Left ventricle myocardium superior (tissue), 1 donor: ENCODE results near the gene GRID2. TPM values are rescaled to one million over a fixed set of nuclear protein-coding genes. Genes with fewer than 3 reads are reported as not detected.
"Not testable (repeated sequence)": the region's sequence is repeated elsewhere in the genome, so short reads cannot be mapped to it uniquely, and the experiment has no call there.

ENCODE experiments used
- ATAC-seq: fragments of 200-7000 bp; cut with Tn5 transposase; one replicate; pipeline ENCODE4 v1.9.1; 2020; ENCODE audit warnings: mild to moderate bottlenecking, moderate library complexity
- DNase-seq: peaks from one replicate; pipeline ENCODE4 v3.0.0-alpha.2; 2020
- intact Hi-C: fragments of 100-400 bp; cut with micrococcal nuclease; formaldehyde crosslinking; loops from one replicate; pipeline ENCODE4 v1.11.0; 2022
- total RNA-seq: library from RNA; stranded (reverse); fragmentation: NEBNext Ultra II Directional; extraction: Animal tissue kit (Norgen Biotek cat#: 25700); gene quantifications from one replicate; pipeline ENCODE4 v1.2.1, GENCODE V29; 2021
- donor health status: DM: no; HTN: yes; CAD: no; lungs with severe emphysema.

Gene GRID2
- total RNA-seq, 1 donor from 2014 or later = 0.40 TPM

GRCh38 chr4:93201471-93202096 lies 897.8 kb downstream of the GRID2 start:
- DNase-seq (no peak), ATAC-seq (no peak)
- intact Hi-C loops = no loop called here

GRCh38 chr4:93203708-93204107 lies 899.9 kb downstream of the GRID2 start:
- intact Hi-C loops = no loop called here
- DNase-seq = no peak
- ATAC-seq = no peak

DNA sequence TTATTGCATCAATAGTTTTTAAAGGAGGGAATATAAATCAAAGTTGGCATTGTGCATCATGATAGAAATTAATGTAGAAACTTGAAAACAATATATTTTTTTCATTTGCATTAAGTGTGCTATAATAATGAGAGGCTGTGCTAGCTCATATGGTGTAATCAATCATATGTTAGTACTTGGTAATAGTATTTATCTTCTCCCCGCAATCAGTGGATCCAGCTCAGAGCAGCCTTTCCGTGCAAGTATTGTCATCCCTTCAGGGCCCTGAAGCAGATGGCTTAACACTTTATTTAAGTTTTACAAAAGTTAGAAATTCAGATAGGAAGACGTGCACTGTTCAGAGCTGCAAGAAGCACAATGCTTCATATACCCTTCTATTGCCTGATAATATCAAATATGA lies 908.5 kb downstream of the GRID2 start:
- DNase-seq (no peak), ATAC-seq (no peak)
- intact Hi-C loops = no loop called here

DNA sequence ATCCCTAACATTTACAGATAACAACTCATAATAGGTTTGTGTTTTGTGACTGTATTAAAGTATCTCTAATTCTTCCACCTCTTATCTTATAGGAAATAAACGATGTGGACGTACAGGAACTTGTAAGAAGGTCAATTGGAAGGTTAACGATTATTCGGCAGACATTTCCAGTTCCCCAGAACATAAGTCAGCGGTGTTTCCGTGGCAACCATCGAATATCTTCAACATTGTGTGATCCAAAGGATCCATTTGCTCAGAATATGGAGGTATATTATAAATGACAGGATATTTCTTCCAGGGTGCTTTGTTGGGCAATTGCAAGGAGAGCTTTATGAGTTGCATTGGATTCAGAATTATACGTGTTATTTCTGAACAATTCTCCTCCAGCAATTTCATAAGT lies 912.9 kb downstream of the GRID2 start:
- ATAC-seq (no peak), DNase-seq (no peak)
- intact Hi-C loops = no loop called here

DNA sequence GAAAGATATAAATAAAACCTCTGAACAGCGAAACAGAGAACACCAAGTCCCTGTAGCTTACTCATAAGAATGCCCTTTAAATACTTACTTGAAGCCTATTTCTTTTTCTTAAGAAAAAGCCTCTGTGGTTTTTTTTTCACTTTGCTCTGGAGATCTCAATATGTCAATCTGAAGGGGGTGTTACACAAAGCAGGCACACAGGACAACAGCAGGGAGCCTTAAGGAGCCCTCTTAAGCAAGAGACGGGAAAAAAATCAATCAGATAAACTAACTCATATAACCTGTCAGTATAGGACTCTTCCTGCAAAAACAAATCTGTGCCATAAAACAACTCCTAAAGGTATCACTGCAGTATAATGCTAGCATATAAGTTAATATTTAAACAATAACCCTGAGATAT lies 913.7 kb downstream of the GRID2 start:
- no peak for ATAC-seq
- intact Hi-C loops = no loop called here

DNA sequence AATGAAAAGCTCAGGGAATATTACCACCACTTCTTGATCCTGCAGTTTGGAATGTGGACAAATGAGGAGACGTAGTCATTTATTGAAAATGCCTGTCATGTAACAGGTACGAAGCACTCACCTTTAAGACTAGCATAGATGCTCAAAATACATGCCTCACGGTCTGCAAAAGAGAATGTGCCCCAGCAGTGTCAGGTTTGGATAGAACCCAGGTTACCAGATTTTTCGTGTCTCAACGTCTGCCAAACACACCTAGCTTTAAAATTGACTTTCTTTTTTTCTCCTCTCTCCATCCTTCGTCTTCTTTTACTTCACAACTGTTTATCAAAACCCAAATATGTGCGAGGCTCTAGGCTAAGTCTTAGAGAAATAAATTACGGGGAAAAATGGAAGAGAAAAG lies 918.0 kb downstream of the GRID2 start:
- ATAC-seq (no peak), DNase-seq (no peak)
- intact Hi-C loops = no loop called here

More for the DNA sequence above, 913.7 kb downstream of the GRID2 start:
- no peak for DNase-seq

- intact Hi-C loops = no loop called here
- ATAC-seq (no peak), DNase-seq (no peak)
Measured at GRCh38 chr4:93228021-93228420, 924.3 kb downstream of the GRID2 start.

DNA sequence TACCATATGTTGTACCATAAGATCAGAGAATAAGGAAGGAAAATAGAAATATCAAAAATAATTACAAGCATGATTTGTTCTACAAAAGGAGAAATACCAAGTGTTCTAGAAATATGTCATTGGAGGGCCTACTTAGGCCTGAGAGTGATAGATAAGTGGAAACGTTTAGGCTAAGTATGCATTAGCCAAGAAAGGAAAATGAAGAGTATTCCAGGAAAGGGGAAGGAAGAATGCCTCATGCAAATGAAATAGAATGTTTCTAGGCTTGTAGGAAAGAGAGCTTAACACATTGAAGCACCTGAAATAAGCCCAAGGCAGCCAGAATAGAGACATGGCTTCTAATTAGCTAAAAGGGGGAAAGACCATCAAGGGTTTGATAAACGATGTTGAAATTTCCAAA lies 929.1 kb downstream of the GRID2 start:
- DNase-seq (no peak), ATAC-seq (no peak)
- intact Hi-C loops = no loop called here

DNA sequence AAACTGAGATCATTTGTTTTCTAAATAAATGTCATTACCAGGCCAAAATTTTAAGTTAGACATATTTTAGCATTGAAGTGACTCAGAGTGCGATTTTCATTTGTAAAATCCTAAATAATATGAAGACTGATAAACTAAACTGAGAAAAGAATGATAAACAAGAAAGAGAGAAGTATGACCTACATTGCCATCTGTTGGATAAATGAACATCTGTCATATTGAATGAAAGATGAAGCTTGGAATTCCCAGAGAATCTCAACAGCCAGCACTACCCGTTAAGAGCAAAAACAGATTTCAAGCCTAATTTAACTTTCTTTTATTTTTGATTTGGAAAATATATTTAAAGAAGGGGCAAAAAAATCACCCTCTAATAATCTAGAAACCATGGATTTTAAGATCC lies 933.8 kb downstream of the GRID2 start:
- intact Hi-C loops = no loop called here
- DNase-seq (no peak), ATAC-seq (no peak)

- intact Hi-C loops = no loop called here
- DNase-seq (no peak), ATAC-seq (no peak)
Measured at GRCh38 chr4:93243262-93243661, 939.5 kb downstream of the GRID2 start.

- DNase-seq (no peak), ATAC-seq (no peak)
- intact Hi-C loops = no loop called here
Measured at GRCh38 chr4:93261207-93261606, 957.4 kb downstream of the GRID2 start.

- DNase-seq = no peak
- intact Hi-C loops = no loop called here
- no peak for ATAC-seq
Measured at GRCh38 chr4:93263166-93263565, 959.4 kb downstream of the GRID2 start.

DNA sequence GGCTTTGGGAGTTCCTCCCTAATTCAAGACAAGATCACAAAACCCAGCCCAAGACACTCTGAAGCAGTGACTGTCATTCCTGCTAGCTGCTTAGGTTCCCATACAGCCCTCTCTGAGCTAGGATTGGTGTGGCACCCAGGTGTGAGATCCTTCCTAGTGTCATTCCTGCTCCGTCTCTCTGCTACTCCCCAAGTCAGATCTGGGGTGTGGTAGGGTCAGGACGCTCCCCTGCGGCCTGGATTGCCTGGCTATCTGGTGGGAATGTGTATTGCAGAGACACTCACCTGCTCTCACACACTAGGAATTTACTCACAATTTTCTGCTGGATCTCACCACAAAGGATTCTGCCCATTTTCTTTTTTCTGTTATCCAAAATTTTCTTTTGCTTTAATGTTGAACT lies 964.0 kb downstream of the GRID2 start:
- intact Hi-C loops = no loop called here
- ATAC-seq (no peak), DNase-seq (no peak)

DNA sequence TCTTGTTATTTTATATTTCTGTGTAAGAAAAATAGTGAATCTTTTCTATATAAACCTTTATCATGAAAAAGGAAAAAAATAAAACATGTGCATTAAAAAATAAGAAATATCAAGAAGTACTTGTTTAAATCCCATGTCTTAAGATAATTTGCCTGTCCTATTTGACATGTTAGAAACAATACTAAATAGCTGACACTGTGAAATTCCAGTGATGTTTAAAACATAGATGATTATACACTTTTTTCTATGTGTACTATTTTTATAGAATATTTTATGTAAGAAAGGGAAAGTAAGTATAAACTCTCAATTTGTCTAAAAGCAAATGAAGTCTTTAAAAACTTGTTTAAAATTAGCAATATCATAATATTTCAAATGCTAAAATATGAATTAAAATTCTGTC lies 981.6 kb downstream of the GRID2 start:
- intact Hi-C loops = no loop called here
- ATAC-seq (no peak), DNase-seq (no peak)

GRCh38 chr4:93289241-93289640 lies 985.5 kb downstream of the GRID2 start:
- intact Hi-C loops = no loop called here
- no peak for ATAC-seq
- no peak for DNase-seq

DNA sequence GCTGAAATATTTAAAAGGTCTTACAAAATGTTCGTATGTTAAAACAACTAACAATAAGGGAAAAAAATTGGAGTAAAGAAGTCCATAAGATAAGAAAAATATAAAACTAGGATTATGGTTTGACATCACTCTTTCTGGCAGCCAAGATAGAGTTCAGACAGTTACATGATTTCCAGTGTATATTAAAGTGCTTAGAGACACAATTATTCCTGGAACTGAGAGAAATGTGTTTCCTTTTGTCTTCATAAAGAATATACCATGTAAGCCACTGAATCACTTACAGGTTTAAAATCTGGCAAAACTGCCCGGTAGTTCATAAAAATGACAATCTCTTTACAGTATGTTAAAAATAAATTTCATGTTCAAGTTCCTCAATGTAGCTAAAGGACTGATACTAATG lies 986.1 kb downstream of the GRID2 start:
- ATAC-seq (no peak), DNase-seq (no peak)
- intact Hi-C loops = no loop called here

DNA sequence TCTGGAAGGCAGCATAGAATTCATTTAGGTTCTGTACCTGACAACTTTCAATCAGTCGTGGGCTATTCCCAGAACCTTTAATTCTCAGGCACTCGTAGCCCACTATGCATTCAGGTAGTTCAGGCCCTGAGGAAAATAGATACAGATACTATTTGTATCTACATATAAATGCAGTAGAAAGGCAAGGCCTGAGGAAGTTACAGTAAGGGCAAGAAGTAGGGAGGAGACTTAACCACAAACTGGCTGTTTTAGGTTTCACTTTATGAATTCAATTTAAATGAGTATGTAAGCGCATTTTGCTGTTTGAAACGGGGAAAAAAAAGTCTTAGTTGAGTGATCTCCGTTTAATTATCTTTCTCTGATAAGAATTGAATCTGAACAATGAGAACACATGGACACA lies 995.4 kb downstream of the GRID2 start:
- ATAC-seq = no peak

DNA sequence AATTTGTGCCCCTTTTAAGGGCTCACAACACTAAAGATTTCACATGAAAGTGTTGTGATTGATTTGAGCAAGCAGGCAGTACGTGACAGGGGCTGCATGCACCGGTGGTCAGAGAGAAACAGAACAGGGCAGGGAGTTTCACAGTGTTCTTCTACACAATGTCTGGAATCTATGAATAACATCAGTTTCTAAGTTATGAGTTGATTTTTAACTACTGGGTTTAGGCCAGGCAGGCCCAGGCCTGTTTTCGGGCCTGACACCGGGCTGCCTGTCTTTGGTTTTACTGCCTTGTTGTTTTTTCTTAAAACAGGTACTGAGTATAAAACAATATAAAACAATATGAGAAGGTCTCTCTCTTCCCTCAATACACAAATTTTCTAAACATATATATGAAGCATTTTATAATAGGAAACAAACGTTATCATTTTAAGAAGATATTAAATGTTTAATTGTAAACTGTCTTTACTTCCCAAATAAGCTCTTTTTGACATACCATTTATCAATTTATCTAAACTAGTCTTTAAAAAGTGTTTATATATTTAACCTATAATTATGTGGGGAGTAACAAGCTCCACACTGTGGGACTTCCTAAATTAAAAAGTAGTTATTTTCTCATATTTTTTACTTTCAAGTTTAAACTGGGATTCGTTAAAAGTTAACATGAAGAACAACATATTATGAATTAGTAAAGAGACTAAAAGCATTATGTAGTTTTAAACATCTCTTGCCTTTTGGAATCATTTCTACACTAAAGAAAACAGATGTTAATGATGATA lies 997.2 kb downstream of the GRID2 start:
- intact Hi-C loops, ATAC-seq, DNase-seq: not testable (repeated sequence)

More for the DNA sequence above, 995.4 kb downstream of the GRID2 start:
- intact Hi-C loops = no loop called here
- no peak for DNase-seq

DNA sequence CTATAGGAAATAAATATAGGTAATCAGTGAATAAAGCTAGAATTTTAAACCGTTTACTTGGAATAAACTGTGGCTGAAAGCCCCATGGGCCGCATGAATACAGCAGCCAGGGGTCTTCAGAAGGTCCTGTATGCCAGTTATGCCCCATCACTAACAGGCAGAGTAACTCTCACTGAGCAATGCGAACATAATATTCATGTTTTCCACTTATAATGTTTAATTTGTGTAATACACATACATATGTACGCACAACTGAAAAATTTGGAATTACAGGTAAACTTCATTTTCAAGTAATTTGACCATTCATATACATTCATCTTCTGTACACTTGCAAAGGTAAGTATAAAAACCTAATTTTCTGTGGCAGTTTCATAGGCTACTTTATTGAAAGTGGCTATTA lies 998.5 kb downstream of the GRID2 start:
- DNase-seq (no peak), ATAC-seq (no peak)
- intact Hi-C loops = no loop called here

GRCh38 chr4:93303440-93303839 lies 999.7 kb downstream of the GRID2 start:
- ATAC-seq (no peak), DNase-seq (no peak)
- intact Hi-C loops = no loop called here

- DNase-seq (no peak), ATAC-seq (no peak)
- intact Hi-C loops = no loop called here
Measured at GRCh38 chr4:93312299-93312698, 1008.5 kb downstream of the GRID2 start.
